GM12878 (cell line): ENCODE data around the gene DIAPH3. TPM values are rescaled to one million over a fixed set of nuclear protein-coding genes. Genes with fewer than 3 reads are reported as not detected.

Source experiments
- ATAC-seq: fragments of 200-7000 bp; cut with Tn5 transposase; 3 replicates; pipeline ENCODE4 v1.9.1; 2020; ENCODE audit warnings: mild to moderate bottlenecking, moderate library complexity
- BruUV-seq: library from RNA; stranded (reverse); fragments of 400-500 nt; replicated peaks from 2 replicates; lab custom pipeline; 2021; lab: Mats Ljungman, UMichigan
- CTCF ChIA-PET: fragments of 300-600 bp; sonication (Branson Sonifier 250); formaldehyde crosslinking; extraction: SDS; loops from one replicate; lab custom pipeline; 2021; ENCODE audit warnings: inconsistent platforms; lab: Yijun Ruan, JAX
- POLR2A ChIA-PET: fragments of 350-600 bp; formaldehyde crosslinking; extraction: SDS; loops from one replicate; lab custom pipeline; 2021; ENCODE audit warnings: inconsistent platforms; lab: Charles Lee
- RAD21 ChIA-PET: fragments of 300-600 bp; sonication (Branson Sonifier 250); formaldehyde crosslinking; loops from one replicate; lab custom pipeline; 2023; ENCODE audit warnings: antibody characterized with exemption; ENCODE audit not compliant: unreplicated experiment; lab: Charles Lee
- SMC1A ChIA-PET: fragments of 300-600 bp; sonication (Branson Sonifier 250); formaldehyde crosslinking; loops from one replicate; lab custom pipeline; 2023; ENCODE audit not compliant: unreplicated experiment, uncharacterized antibody; lab: Charles Lee
- DNase-seq: peaks from one replicate; pipeline ENCODE4 v3.0.0-alpha.2; 2011; ENCODE audit warnings: low read depth, low spot score
- FAIRE-seq: peaks from 3 replicates; lab custom pipeline; 2011; peaks lifted over from hg19 to GRCh38; lab: Jason Lieb, UNC
- H2AFZ ChIP-seq: 2 replicates; pipeline ENCODE4 v1.6.0; 2011; ENCODE audit warnings: low read depth, low read length, control low read depth; ENCODE audit not compliant: control insufficient read depth
- H3K27ac ChIP-seq: 2 replicates; pipeline ENCODE4 v1.5.1; 2011; ENCODE audit warnings: control low read depth; ENCODE audit not compliant: control insufficient read depth, insufficient read depth
- H3K27me3 ChIP-seq, 2 experiments: replicated peaks in 1 of 2; 2 replicates each; pipeline versions ENCODE4 v1.6.0 to v1.6.1; 2011; ENCODE audit warnings: low read length in 1 of 2; ENCODE audit not compliant: control insufficient read depth in 2 of 2, insufficient read depth in 2 of 2
- H3K36me3 ChIP-seq, 2 experiments: 2 replicates each; pipeline ENCODE4 v1.5.1; 2011; ENCODE audit warnings: low read length in 1 of 2; ENCODE audit not compliant: control insufficient read depth in 2 of 2, insufficient read depth in 2 of 2
- H3K4me1 ChIP-seq: 2 replicates; pipeline ENCODE4 v1.6.1; 2011; ENCODE audit warnings: mild to moderate bottlenecking, low read length, moderate library complexity, mixed read lengths; ENCODE audit not compliant: control insufficient read depth, insufficient read depth
- H3K4me2 ChIP-seq: 2 replicates; pipeline ENCODE4 v1.6.0; 2011; ENCODE audit warnings: control low read depth; ENCODE audit not compliant: control insufficient read depth, insufficient read depth
- H3K4me3 ChIP-seq: fragments of 200-600 bp; sonication (generic); 2 replicates; pipeline ENCODE4 v1.5.1; 2016
- H3K79me2 ChIP-seq: 2 replicates; pipeline ENCODE4 v1.6.0; 2011; ENCODE audit warnings: low read length; ENCODE audit not compliant: control insufficient read depth, insufficient read depth
- H3K9ac ChIP-seq: 2 replicates; pipeline ENCODE4 v1.8.0; 2011; ENCODE audit warnings: low read length, control low read depth, mixed read lengths; ENCODE audit not compliant: control insufficient read depth, insufficient read depth
- H3K9me3 ChIP-seq: replicated peaks from 3 replicates; pipeline ENCODE4 v1.5.1; 2011; ENCODE audit warnings: mild to moderate bottlenecking, low read length; ENCODE audit not compliant: control insufficient read depth, insufficient read depth
- H4K20me1 ChIP-seq: 2 replicates; pipeline ENCODE4 v1.6.0; 2011; ENCODE audit not compliant: control insufficient read depth, insufficient read depth
- CBX5 ChIP-seq: sonication (generic); IDR thresholded peaks from 2 replicates; pipeline ENCODE4 v1.6.1; 2016; ENCODE audit warnings: low read depth, moderate library complexity, mild to moderate bottlenecking, inconsistent platforms
- E2F8 ChIP-seq: fragments of 450-650 bp; IDR thresholded peaks from 2 replicates; pipeline ENCODE4 v1.6.1; 2018; ENCODE audit warnings: mild to moderate bottlenecking, low read depth, moderate library complexity; ENCODE audit not compliant: partially characterized antibody
- HCFC1 ChIP-seq: fragments of 150-350 bp; IDR thresholded peaks from 2 replicates; pipeline ENCODE4 v1.6.1; 2014; ENCODE audit warnings: low read length
- MAX ChIP-seq: IDR thresholded peaks from 2 replicates; pipeline ENCODE4 v1.6.1; 2012; ENCODE audit warnings: low read depth, low read length, improper control_type of control experiment
- MTA3 ChIP-seq: IDR thresholded peaks from 2 replicates; pipeline ENCODE4 v1.6.1; 2012; ENCODE audit warnings: low read length, inconsistent platforms, borderline replicate concordance
- NR2F1 ChIP-seq: fragments of 450-650 bp; conservative IDR thresholded peaks from 2 replicates; pipeline ENCODE4 v1.6.1; 2017; ENCODE audit warnings: mild to moderate bottlenecking
- RELA ChIP-seq: fragments of 450-650 bp; IDR thresholded peaks from 2 replicates; pipeline ENCODE4 v1.8.0; 2014; ENCODE audit warnings: borderline replicate concordance; ENCODE audit not compliant: partially characterized antibody
- REST ChIP-seq: IDR thresholded peaks from 2 replicates; pipeline ENCODE4 v1.6.1; 2012; ENCODE audit warnings: mild to moderate bottlenecking, low read depth, low read length
- RUNX3 ChIP-seq: IDR thresholded peaks from 2 replicates; pipeline ENCODE4 v1.6.1; 2012; ENCODE audit warnings: low read length, inconsistent platforms
- ZBTB40 ChIP-seq: fragments of 450-650 bp; IDR thresholded peaks from 2 replicates; pipeline ENCODE4 v1.6.1; 2016; ENCODE audit warnings: mild to moderate bottlenecking, moderate library complexity, borderline replicate concordance
- WGBS: methylation state at CpG from one replicate; pipeline ENCODE4 v1.1.6; 2016; ENCODE audit warnings: low lambda C conversion rate; ENCODE audit not compliant: insufficient replicate concordance, insufficient coverage; ENCODE audit errors: missing lambda C conversion rate; 5-methylcytosine and 5-hydroxymethylcytosine counted together
- in situ Hi-C: fragments of 300-500 bp; cut with MboI; formaldehyde crosslinking; loops from 9 replicates; pipeline ENCODE4 v1.14.3; 2018; ENCODE audit warnings: mixed read lengths
- intact Hi-C: fragments of 100-400 bp; cut with micrococcal nuclease; formaldehyde crosslinking; loops from one replicate; pipeline ENCODE4 v1.14.2; 2022; ENCODE audit not compliant: unreplicated experiment
- polyA plus RNA-seq, 11 experiments: library from polyadenylated mRNA; depleted of rRNA in 4 of 11; unstranded in 6 of 11; stranded (reverse) in 5 of 11; fragments of >200 nt; fragmentation: Nextera tagmentation in 4 of 11; fragmentation: Illumina TruSeq in 1 of 11; extraction: Ambion mirVana in 4 of 11; extraction: Trizol in 1 of 11; gene quantifications; 1 replicate in 1 of 11; 2 replicates in 10 of 11; pipeline versions ENCODE4 v1.2.1 to v1.2.3, GENCODE V29; 2011 to 2016; ENCODE audit warnings: inconsistent platforms in 2 of 11, missing spikeins in 2 of 11, low read depth in 1 of 11
- total RNA-seq, 4 experiments: library from RNA; depleted of rRNA in 3 of 4; stranded (reverse); fragments of >200 nt in 3 of 4; fragmentation: Illumina TruSeq in 1 of 4; extraction: Trizol in 1 of 4; gene quantifications; 2 replicates each; pipeline versions ENCODE4 v1.2.1 to v1.2.3, GENCODE V29; 2013 to 2021

Gene DIAPH3
- total and polyA plus RNA-seq, 10 of the 15 experiments (the other 5 are each of a cell fraction or from before 2014, with no cell fraction given), result 10.1 to 25.2 (median 15.4) TPM

- TF ChIP-seq ZBTB40 (no peak), RELA (no peak), RUNX3 (no peak)
- TF ChIP-seq, all 136 proteins: peak for 0
These were observed 370.6 kb downstream of the DIAPH3 start (continued) for GRCh38 chr13:59793107-59793506.

DNA sequence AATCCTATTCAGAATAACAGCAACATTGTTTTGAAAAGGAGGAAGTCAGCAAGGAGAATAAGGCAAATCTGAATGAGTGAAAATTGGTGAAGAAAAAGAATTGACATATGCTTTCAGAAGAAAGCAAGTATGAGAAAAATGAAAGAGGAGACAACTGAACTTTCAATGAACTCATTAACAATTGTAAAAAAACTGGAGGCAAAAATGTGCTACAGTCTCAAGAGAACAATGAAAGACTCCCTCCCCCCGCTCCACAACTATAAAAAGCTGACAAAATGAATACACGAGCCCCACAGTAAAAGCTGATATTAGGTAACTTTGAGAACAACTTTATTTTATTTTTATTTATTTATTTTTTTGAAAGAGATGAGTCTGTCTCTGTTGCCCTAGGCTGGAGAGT is 373.1 kb downstream of the DIAPH3 start:
- POLR2A ChIA-PET, result interaction anchor here (1.4 kb wide), 1 partner anchor 12 kb away, joined by 4 read pairs; no protein-coding TSS in a partner anchor
- CTCF ChIA-PET, result no interaction called here
- Histone ChIP-seq H3K4me3 (no peak overlapping the region), H3K9ac (no peak overlapping the region), H3K36me3 (no peaks in the 10 kb centered on the region), H2AFZ (no peak overlapping the region), H3K9me3 (no peaks in the 10 kb centered on the region), H3K27me3 (no peaks in the 10 kb centered on the region), H4K20me1 (no peaks in the 10 kb centered on the region), H3K27ac (no peak overlapping the region), H3K4me2 (no peak overlapping the region), H3K79me2 (no peaks in the 10 kb centered on the region), H3K4me1 (no peaks in the 10 kb centered on the region)
- SMC1A ChIA-PET, result interaction anchor here (1.7 kb wide), 1 partner anchor 27 kb away, joined by 4 read pairs; no protein-coding TSS in a partner anchor
- no peak for ATAC-seq
- no peak for FAIRE-seq
- no TSS peak for BruUV-seq
- intact Hi-C loops (no loop called here), in situ Hi-C loops (no loop called here)
- RAD21 ChIA-PET, result no interaction called here
- DNase-seq, result no peak
- 77% methylated on average over 2 of the region's 2 CpGs for WGBS
- TF ChIP-seq MTA3 (no peak), NR2F1 (no peak), CBX5 (no peak), HCFC1 (no peak), REST (no peak), E2F8 (no peak), MAX (no peak)
